Activated T-cell treated with anti-CD3 and anti-CD28 coated beads for 48 hours (primary cell): ENCODE results near the gene LDB2.

Experiments used
- DNase-seq: peaks from one replicate; pipeline ENCODE4 v3.0.0-alpha.2; 2020; ENCODE audit warnings: low read depth

LDB2 gene

DNA sequence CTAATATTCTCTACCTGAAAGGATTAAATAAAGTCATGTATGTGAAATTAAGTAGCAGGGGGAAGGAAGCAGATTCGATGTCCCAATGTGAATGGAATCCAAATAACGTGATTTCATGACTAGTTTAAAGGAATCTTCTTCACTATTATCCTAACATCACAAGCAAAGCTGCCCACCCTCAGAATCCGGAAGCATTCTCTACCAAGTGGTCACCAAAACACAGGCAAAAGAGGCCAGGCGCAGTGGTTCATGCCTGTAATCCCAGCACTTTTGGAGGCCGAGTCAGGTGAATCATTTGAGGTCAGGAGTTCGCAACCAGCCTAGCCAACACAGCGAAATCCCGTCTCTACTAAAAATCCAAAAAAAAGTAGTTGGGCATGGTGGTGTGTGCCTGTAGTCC, 212.9 kb downstream of the LDB2 start:
- DNase-seq = no peak

DNA sequence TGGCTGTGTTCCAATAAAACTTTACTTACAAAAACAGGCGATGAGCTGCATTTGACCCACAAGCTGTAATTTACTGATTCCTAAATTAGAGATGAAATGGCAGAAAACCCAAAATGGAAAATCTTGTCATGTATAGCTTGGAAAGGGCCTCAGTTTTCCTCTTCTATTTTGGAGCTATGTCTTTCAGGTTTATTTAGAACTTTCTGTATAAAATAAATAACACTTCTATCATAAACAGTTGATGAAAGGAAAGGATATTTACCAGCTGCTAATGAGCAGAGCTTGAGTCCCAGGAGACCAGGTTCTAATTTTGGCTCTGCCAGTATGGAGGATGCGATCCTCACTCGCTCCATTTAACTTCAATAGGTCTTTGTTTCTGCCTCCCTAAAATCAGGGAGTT, 213.5 kb downstream of the LDB2 start:
- DNase-seq = no peak

DNA sequence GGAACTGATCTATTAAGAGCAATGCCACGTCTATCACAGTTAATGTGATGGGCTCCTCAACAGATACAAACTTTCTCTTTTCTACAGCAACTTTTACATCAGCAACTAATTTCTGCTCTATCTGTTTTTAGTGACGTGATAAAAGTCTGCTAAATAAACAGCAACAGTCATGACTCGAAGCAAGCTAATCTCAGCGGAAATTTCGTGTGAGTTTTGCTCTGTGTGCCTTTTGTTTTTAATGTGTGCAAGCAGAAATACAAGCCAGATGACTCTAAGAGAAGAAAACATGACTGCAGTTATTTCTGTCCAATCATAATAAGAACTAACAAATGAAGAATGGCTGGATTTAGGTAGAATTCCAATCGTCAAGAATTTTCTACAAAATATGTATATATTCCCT, 214.3 kb downstream of the LDB2 start:
- no peak for DNase-seq

DNA sequence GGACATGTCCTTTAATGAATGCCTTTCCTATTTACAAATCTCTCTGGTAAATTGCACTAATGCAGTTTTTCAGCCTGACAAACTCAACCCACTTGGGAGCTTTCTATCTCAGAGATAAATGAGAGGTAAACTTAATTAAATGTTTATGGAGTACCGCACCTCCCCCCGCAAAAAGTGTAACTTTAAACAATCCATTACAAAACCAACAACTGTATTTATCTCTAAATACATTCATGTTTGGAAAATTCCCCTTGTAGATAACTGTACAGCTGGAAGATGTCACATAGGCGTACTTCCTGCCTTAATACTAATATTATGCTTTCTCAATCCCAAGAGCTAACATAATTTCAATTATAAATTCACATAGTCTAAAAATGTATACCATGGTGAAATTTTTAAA, 215.5 kb downstream of the LDB2 start:
- no peak for DNase-seq

DNA sequence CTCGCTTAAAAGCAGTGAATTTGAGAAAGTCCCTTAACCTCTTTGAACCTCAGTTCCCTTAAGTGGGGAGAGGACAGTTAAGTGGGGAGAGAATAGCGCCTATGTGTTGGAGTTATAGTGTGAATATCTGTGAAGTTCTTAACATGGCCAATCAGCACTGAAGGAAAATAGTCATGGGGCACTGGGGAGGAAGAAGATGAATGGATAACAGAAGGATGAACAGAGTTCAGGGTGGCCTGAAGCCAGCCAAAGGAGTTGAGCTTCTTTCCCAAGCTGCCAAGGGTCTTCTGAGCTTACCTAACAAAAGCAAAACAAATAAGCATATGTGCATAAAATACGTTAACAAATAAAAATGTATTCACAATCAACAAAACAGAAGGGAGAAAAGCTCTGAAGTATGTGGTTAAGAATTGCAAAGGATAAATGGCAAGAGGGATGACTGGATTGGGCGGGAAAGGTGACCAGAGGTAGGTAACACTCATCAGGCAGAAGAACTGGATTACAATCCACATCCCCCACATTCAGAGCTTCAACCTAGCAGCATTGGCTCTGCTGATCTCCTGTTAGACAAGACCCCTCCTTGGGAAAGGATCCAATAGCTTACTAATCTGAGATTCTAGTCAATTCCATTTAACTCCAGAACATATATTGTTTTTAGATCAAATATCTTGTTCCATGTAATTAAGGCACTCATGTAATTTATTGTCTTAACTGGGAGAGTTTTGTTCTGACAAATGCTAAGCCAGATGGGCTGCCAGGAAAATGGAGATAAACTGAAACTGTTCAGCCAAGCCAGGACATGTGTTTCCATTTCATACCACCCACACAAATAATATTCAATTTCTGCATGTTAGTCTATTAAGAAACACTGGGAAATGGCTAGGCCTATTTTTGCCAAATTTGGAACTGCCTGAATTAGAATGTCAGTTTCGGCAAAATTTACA, 221.2 kb downstream of the LDB2 start:
- DNase-seq = no peak

DNA sequence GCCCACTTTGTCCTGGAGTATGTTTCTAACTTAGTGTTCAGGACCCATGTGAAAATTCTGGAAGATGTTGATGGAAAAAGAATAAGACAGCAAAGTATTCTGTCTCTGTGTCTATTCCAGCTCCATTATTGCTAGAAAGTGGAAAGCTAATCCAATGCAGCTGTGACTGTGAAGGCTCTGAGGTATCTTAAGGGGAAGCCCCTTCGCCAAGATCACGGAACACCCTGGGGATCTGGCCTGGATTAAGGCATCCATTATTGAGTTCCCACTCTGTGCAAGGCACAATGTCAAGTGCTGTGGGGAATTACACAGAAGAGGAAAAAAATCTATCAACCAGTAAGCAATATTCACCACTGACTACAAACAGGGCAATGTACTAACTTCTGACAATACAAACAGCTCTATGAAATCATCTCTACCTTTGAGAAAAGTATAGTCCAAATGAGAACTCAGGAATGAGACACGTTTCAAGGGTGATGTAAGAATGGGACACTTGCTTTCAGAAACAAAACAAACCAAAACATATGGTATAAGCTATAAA, 222.1 kb downstream of the LDB2 start:
- DNase-seq = no peak

DNA sequence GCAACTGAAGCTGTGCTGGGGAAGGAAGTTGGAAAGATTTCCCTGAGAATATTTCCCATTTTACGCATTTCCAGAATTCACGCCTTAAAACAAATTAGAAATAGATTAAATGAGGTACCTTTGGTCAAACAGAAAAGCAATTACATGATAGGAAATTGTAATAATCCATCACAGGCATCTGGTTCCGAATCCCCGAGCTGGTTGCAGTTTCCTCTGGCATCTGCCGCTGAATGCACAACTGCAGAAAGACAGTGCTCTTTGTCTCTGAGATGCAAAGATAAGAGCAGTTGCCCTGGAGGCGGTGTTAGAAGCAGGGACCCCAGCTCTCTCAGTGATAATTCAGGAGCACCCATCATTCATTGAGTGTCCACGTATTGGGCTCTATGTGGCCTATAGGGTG, 224.4 kb downstream of the LDB2 start:
- DNase-seq = no peak

DNA sequence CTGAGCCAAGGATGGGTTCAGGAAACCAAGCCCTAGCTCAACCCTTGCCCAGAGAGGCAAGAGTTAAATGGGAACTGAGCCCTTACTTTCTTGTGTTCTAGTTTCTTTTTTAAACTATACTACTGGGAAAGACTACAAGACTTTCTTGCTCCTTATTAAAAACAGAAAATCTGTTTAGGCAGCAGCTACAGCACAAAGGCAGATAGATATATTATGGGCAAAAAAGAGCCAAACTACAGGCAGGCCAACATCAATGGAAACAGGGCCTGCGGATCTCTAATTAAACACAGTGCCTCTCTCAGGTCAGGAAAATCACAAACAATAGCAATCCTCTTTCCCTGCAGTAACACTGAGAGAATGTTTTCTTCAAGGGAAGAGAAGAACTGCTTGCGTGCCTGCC, 226.0 kb downstream of the LDB2 start:
- DNase-seq = no peak

DNA sequence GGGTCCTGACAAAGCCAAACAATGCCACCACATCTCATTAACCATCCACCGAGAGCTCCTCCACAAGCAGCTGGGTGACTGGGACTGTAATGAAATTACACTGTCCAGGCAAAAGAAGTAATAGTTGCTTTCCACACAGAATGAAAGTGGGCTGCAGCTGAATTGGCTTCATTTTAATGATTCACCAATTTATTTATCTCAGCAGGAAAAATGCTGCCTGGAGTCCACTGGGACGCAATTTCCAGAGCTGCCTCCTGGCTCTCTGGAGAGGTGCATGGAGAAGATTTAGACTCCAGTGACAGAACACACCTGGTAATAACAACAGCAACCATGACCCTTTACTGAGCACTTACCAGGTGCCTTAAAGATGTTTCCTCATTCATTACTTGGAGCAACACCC, 226.7 kb downstream of the LDB2 start:
- DNase-seq = no peak

DNA sequence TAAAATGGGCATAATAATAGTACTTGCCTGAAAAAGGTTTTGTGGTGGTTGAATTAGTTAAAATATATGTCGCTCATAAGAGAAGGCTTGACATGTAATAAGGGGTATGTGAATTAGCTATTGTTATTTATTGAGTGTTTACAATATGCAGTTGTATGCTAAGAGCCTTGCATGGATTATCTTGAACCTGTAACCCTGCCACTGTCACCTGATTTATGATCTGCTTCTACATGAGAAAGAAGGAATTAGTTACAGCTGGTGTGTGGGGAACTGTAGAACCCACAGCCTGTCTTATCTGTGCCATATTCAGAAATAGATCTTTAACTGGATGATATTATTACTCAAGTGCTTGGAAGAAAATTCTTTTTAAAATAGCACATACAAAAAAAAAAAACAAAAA, 227.7 kb downstream of the LDB2 start:
- no peak for DNase-seq

DNA sequence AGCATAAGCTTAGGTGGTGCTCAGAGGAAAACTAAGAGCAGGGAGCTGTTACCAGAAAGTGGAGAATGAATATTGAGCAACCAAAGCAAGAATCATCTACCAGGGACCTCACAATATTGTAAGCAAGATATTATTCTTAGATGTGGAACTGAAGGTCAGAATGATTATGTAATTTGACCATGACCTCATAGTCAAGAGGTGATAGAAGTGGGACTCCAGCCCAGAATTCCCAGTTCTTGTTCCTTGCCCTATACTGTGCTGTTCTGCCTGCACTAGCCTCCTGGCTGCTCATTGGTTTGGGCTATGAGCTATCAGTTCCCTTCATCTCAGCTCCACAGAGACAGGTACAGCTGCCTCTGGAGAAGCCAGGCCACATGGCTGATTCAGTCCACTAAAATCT, 229.4 kb downstream of the LDB2 start:
- DNase-seq = no peak

DNA sequence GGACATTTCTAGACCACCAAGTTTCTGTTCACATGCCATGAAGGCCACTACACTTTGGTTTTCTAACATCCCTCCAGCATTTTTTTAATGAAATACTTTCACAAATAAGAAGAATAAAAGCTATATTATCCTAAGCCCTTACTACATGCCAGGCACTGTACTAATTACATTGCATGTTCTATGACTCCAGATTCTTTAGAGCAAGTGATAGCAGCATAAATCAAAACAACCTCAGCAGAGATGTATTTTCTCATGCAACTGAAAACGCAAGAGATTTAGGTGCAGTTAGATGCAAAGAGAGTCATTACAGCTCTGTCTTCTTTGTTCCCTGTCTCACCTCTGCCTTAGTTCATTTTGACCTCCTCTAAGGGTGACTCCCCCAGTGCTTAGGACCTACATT, 230.0 kb downstream of the LDB2 start:
- no peak for DNase-seq

DNA sequence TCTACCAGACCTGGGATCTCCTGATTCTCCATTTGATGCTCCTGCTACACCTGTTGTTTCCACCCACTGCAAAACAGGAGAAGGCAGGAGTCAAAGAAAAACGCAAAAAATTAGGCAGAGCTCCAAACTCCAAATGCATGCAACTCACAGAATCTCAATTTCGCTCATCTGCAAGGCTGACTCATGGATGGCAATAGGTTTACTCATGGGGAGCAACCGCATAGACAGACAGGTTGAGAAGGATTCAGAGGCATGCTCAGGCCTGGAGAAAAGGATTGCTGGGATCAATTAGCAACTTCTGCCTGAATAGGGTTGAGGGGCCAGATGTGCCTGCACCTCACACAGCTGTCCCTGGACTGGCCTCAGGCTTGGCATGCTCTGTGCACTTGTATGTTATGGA, 231.0 kb downstream of the LDB2 start:
- DNase-seq = no peak

DNA sequence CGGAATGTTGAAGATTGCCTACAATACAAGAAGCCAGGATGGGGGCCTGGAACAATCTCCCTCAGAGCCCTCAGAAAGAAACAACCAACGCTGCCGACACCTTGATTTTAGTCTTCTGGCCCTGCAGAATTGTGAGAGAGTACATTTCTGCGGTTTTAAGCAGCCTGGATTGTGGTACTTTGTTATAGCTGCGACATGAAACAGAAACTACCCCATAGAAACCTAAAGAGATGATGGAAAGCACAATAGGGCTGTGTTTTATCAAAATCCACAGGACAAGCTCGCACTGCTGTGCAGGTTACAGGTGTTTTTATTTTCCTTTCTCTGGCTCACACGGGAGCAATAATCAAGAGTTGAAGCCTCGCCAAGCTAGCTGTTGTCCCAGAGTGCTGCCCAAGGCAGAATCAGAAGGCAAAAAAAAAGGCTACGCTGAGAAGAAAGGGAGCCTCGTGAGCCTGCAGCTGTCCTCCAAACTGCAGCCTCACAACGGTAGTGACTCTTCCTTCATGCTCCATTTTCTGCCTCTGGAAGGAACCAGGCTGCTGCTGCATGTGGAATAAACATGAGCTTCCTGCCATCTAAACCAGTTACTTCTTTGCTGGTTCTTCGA, 232.4 kb downstream of the LDB2 start:
- no peak for DNase-seq

DNA sequence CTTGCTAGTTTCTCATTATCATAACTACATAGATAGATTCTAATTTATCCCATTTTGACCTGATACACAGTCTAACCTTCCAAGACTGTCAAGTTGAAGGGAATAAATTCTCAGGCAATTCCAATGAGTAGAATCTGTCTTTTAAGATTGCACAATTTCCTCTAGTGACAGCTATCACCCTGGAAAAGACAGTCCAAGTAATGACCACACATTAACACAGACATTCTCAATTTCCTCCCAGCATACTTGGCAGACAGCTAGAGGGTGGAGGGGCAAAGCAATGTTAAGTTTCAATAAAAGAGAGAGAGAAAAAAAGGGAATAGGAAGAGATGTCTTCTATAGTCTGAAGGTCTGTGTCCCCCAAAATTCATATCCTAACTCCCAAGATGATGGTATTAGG, 234.7 kb downstream of the LDB2 start:
- DNase-seq = no peak

DNA sequence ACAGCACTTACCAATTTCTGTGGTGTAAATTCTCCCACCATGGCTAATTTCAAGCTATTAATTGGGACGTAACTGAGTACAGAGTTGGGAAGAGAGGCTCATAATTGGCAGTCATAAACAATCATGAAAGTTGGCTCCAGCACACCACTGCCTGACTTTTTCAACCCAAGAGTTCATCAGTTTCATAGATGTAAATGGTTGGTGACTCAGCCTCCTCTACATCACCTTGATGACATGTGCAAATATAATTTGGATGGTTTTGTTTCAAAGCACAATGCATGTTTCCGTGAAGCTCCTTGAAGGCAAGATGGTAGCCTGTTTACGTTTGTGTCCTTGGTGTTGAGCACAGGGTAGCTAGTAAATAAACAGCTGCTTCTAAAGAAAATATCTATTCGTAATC, 235.1 kb downstream of the LDB2 start:
- DNase-seq = no peak

DNA sequence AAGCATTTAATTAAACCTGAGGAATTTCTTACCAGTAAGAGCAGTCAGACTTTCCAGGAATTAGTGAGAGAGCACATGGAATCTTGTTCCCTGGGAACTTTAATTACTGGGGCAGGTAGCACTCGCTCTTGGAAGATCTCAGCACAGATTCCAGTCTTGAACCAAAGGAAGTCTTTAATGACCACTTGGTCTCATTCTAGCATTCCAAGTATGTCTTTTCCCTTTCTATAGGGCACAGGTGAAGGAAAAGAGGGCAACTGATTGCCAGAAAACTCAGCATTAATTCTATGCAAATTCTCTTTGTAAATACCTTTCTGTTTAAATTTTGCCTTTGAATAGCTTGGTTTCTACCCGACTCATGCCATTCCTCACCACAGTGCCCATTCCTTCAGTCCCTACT, 236.6 kb downstream of the LDB2 start:
- DNase-seq = no peak

DNA sequence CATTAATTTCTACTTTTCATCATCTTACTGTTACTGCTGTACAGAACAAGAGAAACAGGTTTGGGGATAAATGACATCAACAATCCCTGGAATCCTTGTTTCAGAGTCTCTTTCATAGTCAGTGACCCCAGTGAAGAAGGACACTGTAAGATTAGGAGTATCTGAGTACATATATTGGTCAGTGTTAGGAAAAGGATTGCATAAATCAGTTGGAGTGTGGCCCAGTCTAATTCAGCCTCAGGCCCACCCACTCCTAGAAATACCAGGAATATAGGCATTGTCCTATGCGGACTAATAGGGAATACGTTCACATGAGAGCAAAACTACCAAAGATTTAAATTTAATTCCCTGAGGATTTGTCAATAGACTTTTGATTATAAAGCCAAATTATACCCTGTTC, 237.8 kb downstream of the LDB2 start:
- DNase-seq = no peak

DNA sequence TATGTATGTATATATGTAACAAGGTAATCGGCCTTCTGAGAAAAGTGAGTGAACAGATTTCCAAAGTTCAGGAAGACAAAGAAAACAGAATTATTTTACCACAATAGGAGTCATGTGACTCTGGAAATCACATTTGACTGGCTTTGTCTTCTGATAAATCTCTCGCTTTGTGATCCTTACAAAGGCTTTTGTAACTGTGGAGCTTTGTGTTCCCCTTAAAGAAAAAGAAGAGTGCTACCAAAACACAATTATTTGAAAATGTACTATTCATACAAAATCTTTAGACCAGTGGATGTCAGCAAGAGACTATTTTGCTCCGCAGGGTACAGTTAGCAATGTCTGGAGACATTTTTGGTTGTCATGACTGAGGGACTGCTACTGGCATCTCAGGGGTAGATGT, 238.8 kb downstream of the LDB2 start:
- DNase-seq = no peak

DNA sequence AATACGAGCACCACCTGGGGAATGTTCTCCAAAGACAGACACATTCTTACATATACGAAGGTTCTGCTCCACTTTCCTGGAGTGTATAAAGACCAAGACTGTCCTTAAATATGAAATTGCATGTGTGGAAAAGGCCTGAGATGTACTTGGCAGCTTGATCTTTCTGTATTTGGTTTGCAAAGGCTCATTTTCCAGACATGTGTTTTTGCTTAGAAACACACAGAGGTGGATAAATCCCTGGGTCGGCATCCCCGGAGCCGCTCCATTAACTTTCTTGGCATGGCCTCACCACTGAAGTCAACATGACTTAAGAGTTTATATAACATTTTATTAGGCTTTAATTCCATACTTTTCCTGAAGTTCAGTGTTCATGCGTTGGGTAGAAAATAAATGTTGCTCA, 239.4 kb downstream of the LDB2 start:
- no peak for DNase-seq

DNA sequence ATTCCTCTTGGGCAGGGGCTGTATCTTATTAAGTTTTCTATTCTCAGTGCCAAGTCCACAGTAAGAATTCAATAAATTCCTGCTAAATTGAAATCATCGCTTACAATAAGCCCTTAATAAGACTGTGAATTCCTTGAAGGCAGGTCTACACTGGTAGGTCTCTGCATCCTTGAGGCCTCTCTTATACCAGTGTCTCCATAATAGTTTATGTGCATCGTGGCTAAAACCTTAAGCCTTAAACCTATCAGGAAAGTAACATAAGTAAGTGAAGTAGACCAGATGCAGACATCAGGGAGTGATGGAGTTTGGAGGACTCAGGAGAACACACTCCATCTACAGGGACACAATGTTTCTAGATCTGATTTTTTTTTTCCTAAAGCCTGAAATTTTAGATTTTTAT, 240.3 kb downstream of the LDB2 start:
- no peak for DNase-seq

DNA sequence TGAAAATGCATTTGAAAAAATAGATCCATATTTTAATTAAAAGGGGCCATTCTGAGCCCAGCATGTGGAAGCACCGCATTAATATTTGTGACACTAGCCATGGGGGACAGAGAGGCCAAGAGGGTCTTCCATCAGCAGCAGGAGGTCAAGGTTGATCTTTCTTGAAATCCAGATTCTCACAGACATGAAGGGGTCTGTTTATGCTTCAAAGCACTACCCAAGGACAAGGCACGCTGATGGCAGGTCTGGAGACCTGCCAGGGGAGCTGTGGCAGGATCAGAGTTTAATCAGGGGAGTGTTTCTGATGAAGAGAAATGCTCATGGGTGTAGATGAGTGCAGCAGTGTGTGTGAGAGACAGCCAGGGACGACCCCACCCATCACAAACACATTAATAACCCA, 243.3 kb downstream of the LDB2 start:
- no peak for DNase-seq

DNA sequence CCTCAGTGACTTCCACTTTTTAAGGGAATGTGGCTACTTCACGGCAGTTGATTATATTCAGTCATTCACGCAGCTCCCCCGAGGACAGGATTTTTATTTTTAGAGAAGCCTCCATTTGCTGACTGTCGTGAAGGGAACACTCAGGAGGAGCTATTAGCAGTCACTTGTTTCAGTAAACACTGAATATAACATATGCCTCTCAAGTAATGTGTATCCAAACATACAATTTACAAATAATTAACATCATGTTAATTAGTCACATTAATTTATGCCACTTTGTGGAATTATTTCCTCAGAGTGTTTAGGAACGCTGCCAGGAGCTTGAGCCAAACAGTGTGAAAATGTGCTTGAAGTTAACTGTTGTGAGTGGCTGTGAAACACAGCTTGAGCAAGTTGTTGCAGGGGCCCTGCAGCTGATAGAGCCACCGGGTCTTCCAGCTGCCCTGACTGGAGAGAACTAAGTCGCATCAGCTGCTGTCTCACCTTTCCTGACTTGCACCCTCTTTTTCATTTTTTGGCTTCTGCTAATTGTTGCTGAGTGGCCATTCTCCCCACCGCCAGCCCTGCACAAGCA, 245.6 kb downstream of the LDB2 start:
- DNase-seq = no peak
